Caco-2 (cell line): Measurements from ENCODE around the gene S100A6. TPM values are rescaled to one million over a fixed set of nuclear protein-coding genes. Genes with fewer than 3 reads are reported as not detected.

ENCODE experiments used
- BruUV-seq: library from RNA; stranded (reverse); fragments of 400-500 nt; replicated peaks from 2 replicates; lab custom pipeline; 2021; lab: Mats Ljungman, UMichigan
- CTCF ChIA-PET: fragments of 300-600 bp; sonication (Branson Sonifier 250); formaldehyde crosslinking; loops from one replicate; lab custom pipeline; 2022; ENCODE audit warnings: antibody characterized with exemption; lab: Charles Lee
- POLR2A ChIA-PET: fragments of 300-600 bp; sonication (Branson Sonifier 250); formaldehyde crosslinking; loops from one replicate; lab custom pipeline; 2022; ENCODE audit warnings: antibody characterized with exemption; lab: Charles Lee
- DNase-seq, 2 experiments: peaks; one replicate each; pipeline versions ENCODE4 v3.0.0 to v3.0.0-alpha.2; 2020 to 2022
- H3K27me3 ChIP-seq: replicated peaks from 2 replicates; pipeline ENCODE4 v1.6.0; 2011; ENCODE audit warnings: low read length; ENCODE audit not compliant: control insufficient read depth, insufficient read depth
- H3K36me3 ChIP-seq: 2 replicates; pipeline ENCODE4 v1.5.1; 2011; ENCODE audit warnings: low read length; ENCODE audit not compliant: control insufficient read depth, insufficient read depth
- H3K4me1 ChIP-seq: fragments of 250-450 bp; sonication (Bioruptor Pico); 2 replicates; pipeline ENCODE4 v1.5.1; 2020; ENCODE audit warnings: mild to moderate bottlenecking
- H3K4me3 ChIP-seq: 2 replicates; pipeline ENCODE4 v1.5.1; 2011; ENCODE audit warnings: low read depth, mild to moderate bottlenecking, control low read depth, low read length
- H3K9me3 ChIP-seq: fragments of 250-450 bp; sonication (Bioruptor Pico); 2 replicates; pipeline ENCODE4 v1.5.1; 2020; ENCODE audit warnings: mild to moderate bottlenecking, moderate library complexity
- H3K27ac Mint-ChIP-seq: one replicate; pipeline ENCODE4 v1.8.0; 2022; ENCODE audit warnings: mixed read lengths; ENCODE audit not compliant: unreplicated experiment
- H3K27me3 Mint-ChIP-seq: one replicate; pipeline ENCODE4 v1.8.0; 2022; ENCODE audit warnings: mixed read lengths; ENCODE audit not compliant: insufficient read depth, unreplicated experiment
- H3K36me3 Mint-ChIP-seq: one replicate; pipeline ENCODE4 v1.8.0; 2022; ENCODE audit warnings: mild to moderate bottlenecking, mixed read lengths; ENCODE audit not compliant: insufficient read depth, unreplicated experiment
- H3K4me1 Mint-ChIP-seq: one replicate; pipeline ENCODE4 v1.8.0; 2022; ENCODE audit warnings: low read depth, mixed read lengths; ENCODE audit not compliant: unreplicated experiment
- H3K4me3 Mint-ChIP-seq: one replicate; pipeline ENCODE4 v1.8.0; 2022; ENCODE audit warnings: mild to moderate bottlenecking, moderate library complexity, mixed read lengths; ENCODE audit not compliant: unreplicated experiment
- H3K9me3 Mint-ChIP-seq: one replicate; pipeline ENCODE4 v1.8.0; 2022; ENCODE audit warnings: mixed read lengths; ENCODE audit not compliant: unreplicated experiment
- CTCF ChIP-seq, 2 experiments: fragments of 200-600 bp in 1 of 2; IDR thresholded peaks; 1 replicate in 1 of 2; 2 replicates in 1 of 2; pipeline versions ENCODE4 v1.5.1 to v1.8.0; 2011 to 2022; ENCODE audit warnings: antibody characterized with exemption in 1 of 2, control low read depth in 1 of 2, inconsistent platforms in 1 of 2, low read depth in 1 of 2, low read length in 1 of 2, mild to moderate bottlenecking in 1 of 2, moderate library complexity in 1 of 2; ENCODE audit not compliant: insufficient read depth in 1 of 2, severe bottlenecking in 1 of 2, unreplicated experiment in 1 of 2
- intact Hi-C: fragments of 100-400 bp; cut with micrococcal nuclease; formaldehyde crosslinking; loops from one replicate; pipeline ENCODE4 v1.10.0; 2022; ENCODE audit not compliant: unreplicated experiment
- total RNA-seq: library from RNA; stranded (reverse); gene quantifications from 2 replicates; pipeline ENCODE4 v1.2.3, GENCODE V29; 2022

The S100A6 gene
- total RNA-seq, 1 experiment from 2014 or later = 432 TPM

GRCh38 chr1:153495536-153495935 is 40.3 kb downstream of the S100A6 start:
- Mint-ChIP-seq H3K36me3 (no peaks in the 10 kb centered on the region), H3K27ac (peak overlapping the region; percentile 17), H3K4me3 (no peak overlapping the region), H3K9me3 (no peaks in the 10 kb centered on the region), H3K27me3 (peaks cover 16% of the 10 kb centered on the region), H3K4me1 (no peaks in the 10 kb centered on the region)
- TF ChIP-seq CTCF (IDR thresholded peaks at IDR 0.05; ENCODE audit: insufficient read depth in 1 of 2, low read depth in 1 of 2, low read length in 1 of 2, severe bottlenecking in 1 of 2, unreplicated experiment in 1 of 2) = no peak
- Histone ChIP-seq H3K36me3 (no peaks in the 10 kb centered on the region), H3K4me1 (no peaks in the 10 kb centered on the region), H3K27me3 (no peaks in the 10 kb centered on the region; the same call in 1 of the 2 replicates), H3K9me3 (no peaks in the 10 kb centered on the region), H3K4me3 (no peak overlapping the region)
- intact Hi-C loops = loop anchor here (1.0 to 2.0 kb wide), 3 partner anchors 30 to 143 kb away; no protein-coding TSS in a partner anchor
- ChIA-PET CTCF (interaction anchor here (0.7 to 1.8 kb wide), 8 partner anchors 29 to 183 kb away, joined by 4 to 42 read pairs (median 6); partner anchors contain the start of genes PGLYRP3, PGLYRP4, S100A13 and S100A9), POLR2A (interaction anchor here (0.7 kb wide), 1 partner anchor 25 kb away, joined by 3 read pairs; no protein-coding TSS in a partner anchor)
- no TSS peak for BruUV-seq
- DNase-seq = no peak

GRCh38 chr1:153494976-153495535 is 40.7 kb downstream of the S100A6 start:
- peak; percentile 89 to 92 for TF ChIP-seq CTCF (IDR thresholded peaks at IDR 0.05; ENCODE audit: insufficient read depth in 1 of 2, low read depth in 1 of 2, low read length in 1 of 2, severe bottlenecking in 1 of 2, unreplicated experiment in 1 of 2)
- DNase-seq = peak; percentile 82 to 90
- no peaks in the 10 kb centered on the region for H3K36me3 Mint-ChIP-seq
- Histone ChIP-seq H3K9me3 (no peaks in the 10 kb centered on the region), H3K36me3 (no peaks in the 10 kb centered on the region), H3K27me3 (no peaks in the 10 kb centered on the region), H3K4me1 (no peaks in the 10 kb centered on the region), H3K4me3 (no peak overlapping the region)
- intact Hi-C loops = loop anchor here (1.0 to 2.0 kb wide), 3 partner anchors 30 to 143 kb away; no protein-coding TSS in a partner anchor
- CTCF ChIA-PET = interaction anchor here (0.6 to 1.8 kb wide), 8 partner anchors 10 to 183 kb away, joined by 4 to 42 read pairs (median 4); partner anchors contain the start of genes PGLYRP3, PGLYRP4, S100A13 and S100A9
- BruUV-seq = no TSS peak
- peak overlapping the region; percentile 17 for H3K27ac Mint-ChIP-seq
- POLR2A ChIA-PET = no interaction called here
- H3K9me3 Mint-ChIP-seq = no peaks in the 10 kb centered on the region
- H3K27me3 Mint-ChIP-seq = peaks cover 16% of the 10 kb centered on the region
- H3K4me3 Mint-ChIP-seq = no peak overlapping the region
- no peaks in the 10 kb centered on the region for H3K4me1 Mint-ChIP-seq

- no peaks in the 10 kb centered on the region for H3K36me3 ChIP-seq
- no peaks in the 10 kb centered on the region for H3K9me3 ChIP-seq
- no peaks in the 10 kb centered on the region for H3K27me3 ChIP-seq
- CTCF ChIA-PET = no interaction called here
- no peak for TF ChIP-seq CTCF (IDR thresholded peaks at IDR 0.05; ENCODE audit: insufficient read depth in 1 of 2, low read depth in 1 of 2, low read length in 1 of 2, severe bottlenecking in 1 of 2, unreplicated experiment in 1 of 2)
- H3K4me1 ChIP-seq = no peaks in the 10 kb centered on the region
- intact Hi-C loops = no loop called here
- H3K4me3 ChIP-seq = no peak overlapping the region
- Mint-ChIP-seq H3K9me3 (no peaks in the 10 kb centered on the region), H3K4me1 (no peaks in the 10 kb centered on the region), H3K36me3 (no peaks in the 10 kb centered on the region), H3K27me3 (peaks cover 7% of the 10 kb centered on the region), H3K4me3 (no peak overlapping the region), H3K27ac (no peak overlapping the region)
- no TSS peak for BruUV-seq
- POLR2A ChIA-PET = no interaction called here
- DNase-seq = no peak
Observed at GRCh38 chr1:153493343-153493960, 42.3 kb downstream of the S100A6 start.
